Activated T-cell treated with anti-CD3 and anti-CD28 coated beads, Interleukin-2, amount 50 U/mL, for 24 hours (primary cell): ENCODE data around the gene NPC1.

Experiments used
- DNase-seq: peaks from one replicate; pipeline ENCODE4 v3.0.0-alpha.2; 2020
- H3K27ac Mint-ChIP-seq: 2 replicates; pipeline ENCODE4 v1.8.0; 2020; ENCODE audit warnings: mild to moderate bottlenecking, mixed read lengths
- H3K27me3 Mint-ChIP-seq: 2 replicates; pipeline ENCODE4 v1.8.0; 2020; ENCODE audit warnings: mixed read lengths
- H3K36me3 Mint-ChIP-seq: 2 replicates; pipeline ENCODE4 v1.8.0; 2020; ENCODE audit warnings: low read depth, mixed read lengths
- H3K4me1 Mint-ChIP-seq: 2 replicates; pipeline ENCODE4 v1.8.0; 2020; ENCODE audit warnings: low read depth, mixed read lengths
- H3K4me3 Mint-ChIP-seq: 2 replicates; pipeline ENCODE4 v1.8.0; 2020; ENCODE audit warnings: mild to moderate bottlenecking, moderate library complexity, mixed read lengths
- H3K9me3 Mint-ChIP-seq: 2 replicates; pipeline ENCODE4 v1.8.0; 2020; ENCODE audit warnings: mixed read lengths

Gene NPC1

GRCh38 chr18:23553887-23554286, 32.4 kb downstream of the NPC1 start:
- no peaks in the 10 kb centered on the region for H3K9me3 Mint-ChIP-seq
- peaks cover 90% of the 10 kb centered on the region for H3K36me3 Mint-ChIP-seq
- H3K27me3 Mint-ChIP-seq: no peaks in the 10 kb centered on the region
- H3K4me1 Mint-ChIP-seq: no peaks in the 10 kb centered on the region
- no peak for DNase-seq
- no peak overlapping the region for H3K4me3 Mint-ChIP-seq
- no peak overlapping the region for H3K27ac Mint-ChIP-seq

GRCh38 chr18:23552505-23552904, 33.8 kb downstream of the NPC1 start:
- Mint-ChIP-seq H3K9me3 (no peaks in the 10 kb centered on the region), H3K27me3 (no peaks in the 10 kb centered on the region), H3K4me3 (no peak overlapping the region), H3K4me1 (no peaks in the 10 kb centered on the region), H3K36me3 (peaks cover 92% of the 10 kb centered on the region), H3K27ac (no peak overlapping the region)
- no peak for DNase-seq

- peaks cover 93% of the 10 kb centered on the region for H3K36me3 Mint-ChIP-seq
- H3K27ac Mint-ChIP-seq: no peak overlapping the region
- no peaks in the 10 kb centered on the region for H3K4me1 Mint-ChIP-seq
- H3K4me3 Mint-ChIP-seq: no peak overlapping the region
- no peak for DNase-seq
- no peaks in the 10 kb centered on the region for H3K9me3 Mint-ChIP-seq
- no peaks in the 10 kb centered on the region for H3K27me3 Mint-ChIP-seq
These were observed 34.3 kb downstream of the NPC1 start for GRCh38 chr18:23551978-23552377.

GRCh38 chr18:23550898-23551297, 35.4 kb downstream of the NPC1 start:
- H3K4me3 Mint-ChIP-seq: no peak overlapping the region
- H3K36me3 Mint-ChIP-seq: peaks cover 91% of the 10 kb centered on the region
- H3K27ac Mint-ChIP-seq: no peak overlapping the region
- H3K4me1 Mint-ChIP-seq: peaks cover 5% of the 10 kb centered on the region
- no peak for DNase-seq
- no peaks in the 10 kb centered on the region for H3K27me3 Mint-ChIP-seq
- H3K9me3 Mint-ChIP-seq: no peaks in the 10 kb centered on the region

- no peak overlapping the region for H3K27ac Mint-ChIP-seq
- H3K36me3 Mint-ChIP-seq: peaks cover 89% of the 10 kb centered on the region
- no peaks in the 10 kb centered on the region for H3K9me3 Mint-ChIP-seq
- H3K27me3 Mint-ChIP-seq: no peaks in the 10 kb centered on the region
- H3K4me1 Mint-ChIP-seq: peaks cover 5% of the 10 kb centered on the region
- no peak overlapping the region for H3K4me3 Mint-ChIP-seq
- DNase-seq: no peak
These were observed 37.6 kb downstream of the NPC1 start for GRCh38 chr18:23548719-23549118.

- Mint-ChIP-seq H3K4me3 (no peak overlapping the region), H3K27me3 (no peaks in the 10 kb centered on the region), H3K4me1 (peaks cover 5% of the 10 kb centered on the region), H3K9me3 (no peaks in the 10 kb centered on the region), H3K27ac (no peak overlapping the region), H3K36me3 (peaks cover 89% of the 10 kb centered on the region)
- no peak for DNase-seq
These were observed 38.0 kb downstream of the NPC1 start for GRCh38 chr18:23548275-23548674.

GRCh38 chr18:23547846-23548245, 38.5 kb downstream of the NPC1 start:
- no peak for DNase-seq
- no peaks in the 10 kb centered on the region for H3K9me3 Mint-ChIP-seq
- H3K36me3 Mint-ChIP-seq: peaks cover 89% of the 10 kb centered on the region
- H3K4me1 Mint-ChIP-seq: peaks cover 5% of the 10 kb centered on the region
- no peak overlapping the region for H3K4me3 Mint-ChIP-seq
- no peaks in the 10 kb centered on the region for H3K27me3 Mint-ChIP-seq
- no peak overlapping the region for H3K27ac Mint-ChIP-seq

GRCh38 chr18:23547306-23547705, 39.0 kb downstream of the NPC1 start:
- peaks cover 10% of the 10 kb centered on the region for H3K4me1 Mint-ChIP-seq

GRCh38 chr18:23545247-23545789, 41.0 kb downstream of the NPC1 start:
- H3K9me3 Mint-ChIP-seq: no peaks in the 10 kb centered on the region
- no peak overlapping the region for H3K27ac Mint-ChIP-seq
- H3K4me1 Mint-ChIP-seq: peaks cover 30% of the 10 kb centered on the region
- H3K36me3 Mint-ChIP-seq: peaks cover 92% of the 10 kb centered on the region
- H3K27me3 Mint-ChIP-seq: no peaks in the 10 kb centered on the region
- DNase-seq: no peak
- H3K4me3 Mint-ChIP-seq: no peak overlapping the region

More at GRCh38 chr18:23547306-23547705, 39.0 kb downstream of the NPC1 start:
- Mint-ChIP-seq H3K27me3 (no peaks in the 10 kb centered on the region), H3K27ac (no peak overlapping the region), H3K9me3 (no peaks in the 10 kb centered on the region), H3K36me3 (peaks cover 89% of the 10 kb centered on the region), H3K4me3 (no peak overlapping the region)
- DNase-seq: no peak

GRCh38 chr18:23542461-23542860, 43.8 kb downstream of the NPC1 start:
- no peak overlapping the region for H3K4me3 Mint-ChIP-seq
- H3K9me3 Mint-ChIP-seq: no peaks in the 10 kb centered on the region
- H3K27ac Mint-ChIP-seq: no peak overlapping the region
- no peak for DNase-seq
- peaks cover 96% of the 10 kb centered on the region for H3K36me3 Mint-ChIP-seq
- no peaks in the 10 kb centered on the region for H3K27me3 Mint-ChIP-seq
- H3K4me1 Mint-ChIP-seq: peaks cover 39% of the 10 kb centered on the region

GRCh38 chr18:23541349-23542093, 44.8 kb downstream of the NPC1 start:
- H3K27me3 Mint-ChIP-seq: no peaks in the 10 kb centered on the region
- peaks cover 37% of the 10 kb centered on the region for H3K4me1 Mint-ChIP-seq
- peaks cover 95% of the 10 kb centered on the region for H3K36me3 Mint-ChIP-seq
- H3K27ac Mint-ChIP-seq: peak overlapping the region; percentile 37
- no peak for DNase-seq
- H3K4me3 Mint-ChIP-seq: peak overlapping the region; percentile 4
- no peaks in the 10 kb centered on the region for H3K9me3 Mint-ChIP-seq

GRCh38 chr18:23540867-23541266, 45.4 kb downstream of the NPC1 start:
- H3K9me3 Mint-ChIP-seq: no peaks in the 10 kb centered on the region
- DNase-seq: no peak
- peaks cover 98% of the 10 kb centered on the region for H3K36me3 Mint-ChIP-seq
- peak overlapping the region; percentile 37 for H3K27ac Mint-ChIP-seq
- H3K4me3 Mint-ChIP-seq: no peak overlapping the region
- H3K4me1 Mint-ChIP-seq: peaks cover 35% of the 10 kb centered on the region
- no peaks in the 10 kb centered on the region for H3K27me3 Mint-ChIP-seq

- Mint-ChIP-seq H3K27me3 (no peaks in the 10 kb centered on the region), H3K27ac (peak overlapping the region; percentile 37), H3K9me3 (no peaks in the 10 kb centered on the region), H3K36me3 (peaks cover 99% of the 10 kb centered on the region), H3K4me3 (no peak overlapping the region), H3K4me1 (peaks cover 35% of the 10 kb centered on the region)
- no peak for DNase-seq
These were observed 46.3 kb downstream of the NPC1 start for GRCh38 chr18:23539911-23540525.

GRCh38 chr18:23539296-23539695, 47.0 kb downstream of the NPC1 start:
- peaks cover 99% of the 10 kb centered on the region for H3K36me3 Mint-ChIP-seq
- no peaks in the 10 kb centered on the region for H3K9me3 Mint-ChIP-seq
- no peak for DNase-seq
- no peaks in the 10 kb centered on the region for H3K27me3 Mint-ChIP-seq
- peaks cover 35% of the 10 kb centered on the region for H3K4me1 Mint-ChIP-seq
- no peak overlapping the region for H3K4me3 Mint-ChIP-seq
- H3K27ac Mint-ChIP-seq: no peak overlapping the region

GRCh38 chr18:23538870-23539269, 47.4 kb downstream of the NPC1 start:
- DNase-seq: no peak
- H3K4me3 Mint-ChIP-seq: no peak overlapping the region
- H3K27me3 Mint-ChIP-seq: no peaks in the 10 kb centered on the region
- H3K9me3 Mint-ChIP-seq: no peaks in the 10 kb centered on the region
- peak overlapping the region; percentile 42 for H3K27ac Mint-ChIP-seq
- peaks cover 35% of the 10 kb centered on the region for H3K4me1 Mint-ChIP-seq
- H3K36me3 Mint-ChIP-seq: peaks cover 99% of the 10 kb centered on the region
